HG03280 (cell line): ENCODE measurements around the gene CDC14A.

Source experiments
- ATAC-seq: cut with Tn5 transposase; IDR thresholded peaks from one replicate; pipeline ENCODE4 v1.9.1; 2021; ENCODE audit warnings: mild to moderate bottlenecking, moderate library complexity; ENCODE audit not compliant: unreplicated experiment

Gene CDC14A

GRCh38 chr1:100567062-100567461, 214.8 kb downstream of the CDC14A start:
- ATAC-seq, result no peak
